ENCODE data around the gene CUZD1.

GRCh38 chr10:122879339-122880273 is 33.9 kb upstream of the CUZD1 start, which contains the start of gene FAM24B:
- TF ChIP-seq CTCF (conservative IDR thresholded peaks at IDR 0.05; ENCODE audit: low read depth, low read length): no peak
- no peak for TF ChIP-seq POLR2A (IDR thresholded peaks at IDR 0.05; ENCODE audit: low read depth, low read length)
- TF ChIP-seq RCOR1 (IDR thresholded peaks at IDR 0.05; ENCODE audit: insufficient replicate concordance, low read length): no peak
- TF ChIP-seq MAFK (IDR thresholded peaks at IDR 0.05; ENCODE audit: low read depth, low read length): no peak
- 0 out of 2 replicates have a peak, but pooled peaks have one; percentile 38 for TF ChIP-seq MXI1 (IDR thresholded peaks at IDR 0.05; ENCODE audit: borderline replicate concordance, low read depth, low read length)
- no peak for TF ChIP-seq RFX5 (IDR thresholded peaks at IDR 0.05; ENCODE audit: low read depth, low read length)
- no peak for TF ChIP-seq SMC3 (IDR thresholded peaks at IDR 0.05; ENCODE audit: low read depth, low read length)
- TF ChIP-seq RAD21 (IDR thresholded peaks at IDR 0.05; ENCODE audit: low read length): no peak; the same call in 1 of the 2 replicates
- no peak for TF ChIP-seq CHD1 (IDR thresholded peaks at IDR 0.05; ENCODE audit: low read depth, low read length)
